Neural cell (in vitro differentiated cells): ENCODE data around the gene PJA1. TPM values are rescaled to one million over a fixed set of nuclear protein-coding genes. Genes with fewer than 3 reads are reported as not detected.

Source experiments
- H2AFZ ChIP-seq: fragments of 200-600, 300-800 bp; sonication (generic), shearing (Covaris generic); 2 replicates; pipeline ENCODE4 v1.6.0; 2014; ENCODE audit warnings: low read depth, mild to moderate bottlenecking, antibody characterized with exemption, low read length, moderate library complexity
- H3F3A ChIP-seq: fragments of 200-600 bp; shearing (Covaris generic); 2 replicates; pipeline ENCODE4 v1.6.1; 2016; ENCODE audit warnings: mild to moderate bottlenecking, moderate library complexity, mixed read lengths, antibody characterized with exemption, low read length; ENCODE audit not compliant: insufficient read depth, poor library complexity, severe bottlenecking
- H3K27ac ChIP-seq: fragments of 200-600, 300-800 bp; sonication (generic), shearing (Covaris generic); 2 replicates; pipeline ENCODE4 v1.5.1; 2014; ENCODE audit warnings: mild to moderate bottlenecking, low read length, moderate library complexity
- H3K27me3 ChIP-seq: fragments of 300-800, 200-600 bp; sonication (generic), shearing (Covaris generic); 2 replicates; pipeline ENCODE4 v1.6.0; 2014; ENCODE audit warnings: mild to moderate bottlenecking, low read depth, low read length, moderate library complexity; ENCODE audit not compliant: insufficient read depth
- H3K36me3 ChIP-seq: fragments of 300-800, 200-600 bp; sonication (generic), shearing (Covaris generic); 2 replicates; pipeline ENCODE4 v1.5.1; 2014; ENCODE audit warnings: mild to moderate bottlenecking, antibody characterized with exemption, low read length, moderate library complexity; ENCODE audit not compliant: insufficient read depth
- H3K4me2 ChIP-seq: fragments of 300-800, 200-600 bp; sonication (generic), shearing (Covaris generic); 2 replicates; pipeline ENCODE4 v1.6.0; 2014; ENCODE audit warnings: mild to moderate bottlenecking, low read length
- H3K4me3 ChIP-seq: fragments of 300-800, 200-600 bp; sonication (generic), shearing (Covaris generic); 2 replicates; pipeline ENCODE4 v1.5.1; 2014; ENCODE audit warnings: mild to moderate bottlenecking, low read length, moderate library complexity
- H3K79me2 ChIP-seq: fragments of 200-600 bp; shearing (Covaris generic); replicated peaks from 2 replicates; pipeline ENCODE4 v1.6.0; 2014; ENCODE audit warnings: mild to moderate bottlenecking, low read length, moderate library complexity; ENCODE audit not compliant: insufficient read depth
- H3K9ac ChIP-seq: fragments of 300-800, 200-600 bp; sonication (generic), shearing (Covaris generic); 2 replicates; pipeline ENCODE4 v1.6.1; 2016; ENCODE audit warnings: mild to moderate bottlenecking, low read length, mixed read lengths
- H3K9me2 ChIP-seq: fragments of 200-600 bp; shearing (Covaris generic); 2 replicates; pipeline ENCODE4 v1.6.1; 2016; ENCODE audit warnings: mild to moderate bottlenecking, low read length, mixed read lengths; ENCODE audit not compliant: insufficient read depth
- H3K9me3 ChIP-seq: fragments of 200-600, 300-800 bp; sonication (generic), shearing (Covaris generic); 2 replicates; pipeline ENCODE4 v1.6.1; 2016; ENCODE audit warnings: mild to moderate bottlenecking, mixed run types, low read length, moderate library complexity, mixed read lengths
- H4K20me1 ChIP-seq: fragments of 200-600 bp; shearing (Covaris generic); 2 replicates; pipeline ENCODE4 v1.6.1; 2016; ENCODE audit warnings: mild to moderate bottlenecking, mixed run types; ENCODE audit not compliant: insufficient read depth
- EP300 ChIP-seq: fragments of 450-650 bp; conservative IDR thresholded peaks from 2 replicates; pipeline ENCODE4 v1.6.1; 2014; ENCODE audit warnings: antibody characterized with exemption, mild to moderate bottlenecking, moderate library complexity; ENCODE audit not compliant: poor library complexity, severe bottlenecking
- EZH2 ChIP-seq: fragments of 200-600, 300-800 bp; shearing (Covaris generic), sonication (generic); IDR thresholded peaks from 2 replicates; pipeline ENCODE4 v1.6.1; 2014; ENCODE audit warnings: antibody characterized with exemption, low read length, borderline replicate concordance, mild to moderate bottlenecking; ENCODE audit not compliant: insufficient read depth, poor library complexity, severe bottlenecking
- MXI1 ChIP-seq: fragments of 450-650 bp; conservative IDR thresholded peaks from 2 replicates; pipeline ENCODE4 v1.6.1; 2014; ENCODE audit warnings: antibody characterized with exemption, mild to moderate bottlenecking; ENCODE audit not compliant: poor library complexity, severe bottlenecking
- POLR2AphosphoS5 ChIP-seq: IDR thresholded peaks from 2 replicates; pipeline ENCODE4 v1.6.1; 2012
- RAD21 ChIP-seq: fragments of 450-650 bp; conservative IDR thresholded peaks from 2 replicates; pipeline ENCODE4 v1.6.1; 2014; ENCODE audit warnings: antibody characterized with exemption, mild to moderate bottlenecking, moderate library complexity
- REST ChIP-seq: IDR thresholded peaks from 2 replicates; pipeline ENCODE4 v1.6.1; 2012; ENCODE audit warnings: borderline replicate concordance
- SMC3 ChIP-seq: fragments of 450-650 bp; conservative IDR thresholded peaks from 2 replicates; pipeline ENCODE4 v1.6.1; 2014; ENCODE audit warnings: antibody characterized with exemption, mild to moderate bottlenecking, moderate library complexity; ENCODE audit not compliant: poor library complexity
- TAF1 ChIP-seq: IDR thresholded peaks from 2 replicates; pipeline ENCODE4 v1.6.1; 2012; ENCODE audit warnings: low read depth
- polyA plus RNA-seq: library from polyadenylated mRNA; depleted of rRNA; stranded (reverse); fragments of >200 nt; gene quantifications from 2 replicates; pipeline ENCODE4 v1.2.3, GENCODE V29; 2014
- TF ChIP-seq, protein P1 (sequence below): fragments of 450-650 bp; IDR thresholded peaks from 2 replicates; pipeline ENCODE4 v1.5.1; 2014; ENCODE audit warnings: antibody characterized with exemption, mild to moderate bottlenecking, moderate library complexity; ENCODE audit not compliant: poor library complexity, severe bottlenecking

Gene PJA1
- polyA plus RNA-seq, 1 donor from 2014 or later: 214 TPM

DNA sequence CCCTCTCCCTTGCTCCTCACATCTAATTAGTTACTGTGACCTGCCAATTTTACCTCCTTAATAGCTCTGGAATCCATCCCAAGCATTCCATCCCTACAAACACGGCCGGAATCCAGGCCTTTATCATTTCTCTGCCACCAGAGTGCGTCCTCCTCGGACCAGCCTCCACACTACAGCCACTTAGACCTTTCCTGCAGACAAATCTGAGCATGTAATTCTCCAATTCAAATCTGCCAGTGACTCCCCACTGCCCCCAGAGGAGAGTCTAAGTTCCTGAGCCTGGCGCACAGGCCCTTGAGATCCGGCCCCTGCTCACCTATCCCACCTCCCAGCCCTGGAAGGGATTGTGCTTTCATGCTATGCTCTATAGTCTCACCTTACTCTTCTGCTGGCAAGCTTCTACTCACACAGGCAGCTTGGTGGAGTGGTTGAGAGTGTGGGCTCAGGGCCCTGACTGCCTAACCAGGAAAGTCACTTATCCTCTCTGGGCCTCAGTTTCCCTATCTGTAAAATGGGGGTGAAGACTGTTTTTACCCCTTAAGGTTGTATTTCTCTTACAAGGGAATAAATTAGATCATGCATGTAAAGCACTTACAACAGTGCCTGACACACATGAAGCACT lies 31.2 kb downstream of the PJA1 start:
- Histone ChIP-seq H3K4me3 (no peak overlapping the region), H3K36me3 (no peaks in the 10 kb centered on the region), H3K9me3 (no peaks in the 10 kb centered on the region), H2AFZ (no peak overlapping the region), H3K27ac (no peak overlapping the region), H3K27me3 (no peaks in the 10 kb centered on the region), H3K9me2 (no peaks in the 10 kb centered on the region), H4K20me1 (no peaks in the 10 kb centered on the region), H3K4me2 (no peak overlapping the region), H3K9ac (no peak overlapping the region), H3K79me2 (no peaks in the 10 kb centered on the region), H3F3A (no peaks in the 10 kb centered on the region)
- TF ChIP-seq RAD21 (peak; percentile 24), POLR2AphosphoS5 (no peak), SMC3 (no peak)
- TF ChIP-seq, protein P1, sequence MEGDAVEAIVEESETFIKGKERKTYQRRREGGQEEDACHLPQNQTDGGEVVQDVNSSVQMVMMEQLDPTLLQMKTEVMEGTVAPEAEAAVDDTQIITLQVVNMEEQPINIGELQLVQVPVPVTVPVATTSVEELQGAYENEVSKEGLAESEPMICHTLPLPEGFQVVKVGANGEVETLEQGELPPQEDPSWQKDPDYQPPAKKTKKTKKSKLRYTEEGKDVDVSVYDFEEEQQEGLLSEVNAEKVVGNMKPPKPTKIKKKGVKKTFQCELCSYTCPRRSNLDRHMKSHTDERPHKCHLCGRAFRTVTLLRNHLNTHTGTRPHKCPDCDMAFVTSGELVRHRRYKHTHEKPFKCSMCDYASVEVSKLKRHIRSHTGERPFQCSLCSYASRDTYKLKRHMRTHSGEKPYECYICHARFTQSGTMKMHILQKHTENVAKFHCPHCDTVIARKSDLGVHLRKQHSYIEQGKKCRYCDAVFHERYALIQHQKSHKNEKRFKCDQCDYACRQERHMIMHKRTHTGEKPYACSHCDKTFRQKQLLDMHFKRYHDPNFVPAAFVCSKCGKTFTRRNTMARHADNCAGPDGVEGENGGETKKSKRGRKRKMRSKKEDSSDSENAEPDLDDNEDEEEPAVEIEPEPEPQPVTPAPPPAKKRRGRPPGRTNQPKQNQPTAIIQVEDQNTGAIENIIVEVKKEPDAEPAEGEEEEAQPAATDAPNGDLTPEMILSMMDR: peak; percentile 42

GRCh38 chrX:69131886-69132285 lies 33.4 kb downstream of the PJA1 start:
- H3K27ac ChIP-seq: no peak overlapping the region
- no peaks in the 10 kb centered on the region for H3K79me2 ChIP-seq
- TF ChIP-seq EP300: no peak
- no peaks in the 10 kb centered on the region for H3K27me3 ChIP-seq
- no peak overlapping the region for H3K4me3 ChIP-seq
- no peaks in the 10 kb centered on the region for H3K36me3 ChIP-seq
- no peaks in the 10 kb centered on the region for H3F3A ChIP-seq
- H3K9me2 ChIP-seq: no peaks in the 10 kb centered on the region
- no peak overlapping the region for H2AFZ ChIP-seq
- no peak overlapping the region for H3K4me2 ChIP-seq
- no peaks in the 10 kb centered on the region for H4K20me1 ChIP-seq
- H3K9me3 ChIP-seq: no peaks in the 10 kb centered on the region
- no peak overlapping the region for H3K9ac ChIP-seq

GRCh38 chrX:69130439-69130838 lies 34.8 kb downstream of the PJA1 start:
- Histone ChIP-seq H3K4me3 (no peak overlapping the region), H2AFZ (no peak overlapping the region), H4K20me1 (no peaks in the 10 kb centered on the region), H3K79me2 (no peaks in the 10 kb centered on the region), H3K9me3 (no peaks in the 10 kb centered on the region), H3K9me2 (no peaks in the 10 kb centered on the region), H3K4me2 (no peak overlapping the region), H3K9ac (no peak overlapping the region), H3K36me3 (no peaks in the 10 kb centered on the region), H3F3A (no peaks in the 10 kb centered on the region), H3K27ac (no peak overlapping the region), H3K27me3 (no peaks in the 10 kb centered on the region)
- TF ChIP-seq, protein P1: no peak
- TF ChIP-seq EP300 (no peak), POLR2AphosphoS5 (no peak), TAF1 (no peak), REST (no peak), SMC3 (no peak), RAD21 (no peak), EZH2 (no peak), MXI1 (no peak)
